ENCODE measurements around the gene RAI14.

GRCh38 chr5:34865091-34865490 lies 209.0 kb downstream of the RAI14 start:
- no peak for TF ChIP-seq REST (IDR thresholded peaks at IDR 0.05; ENCODE audit: insufficient read depth in 1 of 2, low read depth in 2 of 2, low read length in 2 of 2)
- TF ChIP-seq SIN3A (IDR thresholded peaks at IDR 0.05; ENCODE audit: borderline replicate concordance, insufficient read depth, low read length), result no peak

Data from PFSK-1 (cell line).